ENCODE data around the gene FGF14. TPM values are rescaled to one million over a fixed set of nuclear protein-coding genes. Genes with fewer than 3 reads are reported as not detected.

FGF14 gene
- total RNA-seq, 2 experiments from 2014 or later: not detected

DNA sequence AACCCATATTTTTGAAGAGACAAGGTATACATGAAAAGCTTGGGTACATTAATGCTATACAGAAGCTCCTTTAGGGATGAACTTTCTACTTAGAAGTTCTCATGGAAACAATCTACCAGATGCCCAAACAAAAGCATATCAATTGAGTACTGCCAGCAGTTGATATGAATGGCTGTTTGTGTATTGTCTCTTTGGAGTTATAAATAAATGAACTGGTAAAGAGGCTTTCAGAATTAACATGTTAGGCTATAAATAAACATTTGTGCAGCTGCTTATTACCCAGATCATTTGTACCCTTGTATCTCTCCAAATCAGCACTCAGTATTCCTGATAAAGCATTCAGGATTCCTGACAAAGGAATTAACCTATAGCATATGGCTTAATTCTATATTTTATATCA is 418.9 kb downstream of the FGF14 start:
- Histone ChIP-seq H3K36me3 (ENCODE audit: insufficient read depth, low read length) (no peaks in the 10 kb centered on the region), H2AFZ (ENCODE audit: low read length) (no peak overlapping the region), H3K79me2 (ENCODE audit: insufficient read depth, low read depth, low read length) (no peaks in the 10 kb centered on the region), H3K4me3 (ENCODE audit: low read depth, low read length, poor library complexity, severe bottlenecking) (no peak overlapping the region), H3K4me2 (ENCODE audit: low read length) (no peak overlapping the region), H3K9me3 (ENCODE audit: low read length) (no peaks in the 10 kb centered on the region), H3K9me2 (ENCODE audit: insufficient read depth, low read length) (no peaks in the 10 kb centered on the region), H4K20me1 (ENCODE audit: insufficient read depth, low read length) (no peaks in the 10 kb centered on the region), H3K4me1 (ENCODE audit: insufficient read depth, low read length, poor library complexity, severe bottlenecking) (no peaks in the 10 kb centered on the region), H3K27ac (ENCODE audit: low read depth, low read length, poor library complexity, severe bottlenecking) (no peak overlapping the region)
- ChIA-PET CTCF (ENCODE audit: unreplicated experiment) (no interaction called here), POLR2A (no interaction called here)
- no TSS peak for BruUV-seq (replicated peaks)
- no peak for DNase-seq (ENCODE audit: low spot score)
- intact Hi-C loops (cut with micrococcal nuclease; ENCODE audit: unreplicated experiment): no loop called here
- TF ChIP-seq, protein P1, sequence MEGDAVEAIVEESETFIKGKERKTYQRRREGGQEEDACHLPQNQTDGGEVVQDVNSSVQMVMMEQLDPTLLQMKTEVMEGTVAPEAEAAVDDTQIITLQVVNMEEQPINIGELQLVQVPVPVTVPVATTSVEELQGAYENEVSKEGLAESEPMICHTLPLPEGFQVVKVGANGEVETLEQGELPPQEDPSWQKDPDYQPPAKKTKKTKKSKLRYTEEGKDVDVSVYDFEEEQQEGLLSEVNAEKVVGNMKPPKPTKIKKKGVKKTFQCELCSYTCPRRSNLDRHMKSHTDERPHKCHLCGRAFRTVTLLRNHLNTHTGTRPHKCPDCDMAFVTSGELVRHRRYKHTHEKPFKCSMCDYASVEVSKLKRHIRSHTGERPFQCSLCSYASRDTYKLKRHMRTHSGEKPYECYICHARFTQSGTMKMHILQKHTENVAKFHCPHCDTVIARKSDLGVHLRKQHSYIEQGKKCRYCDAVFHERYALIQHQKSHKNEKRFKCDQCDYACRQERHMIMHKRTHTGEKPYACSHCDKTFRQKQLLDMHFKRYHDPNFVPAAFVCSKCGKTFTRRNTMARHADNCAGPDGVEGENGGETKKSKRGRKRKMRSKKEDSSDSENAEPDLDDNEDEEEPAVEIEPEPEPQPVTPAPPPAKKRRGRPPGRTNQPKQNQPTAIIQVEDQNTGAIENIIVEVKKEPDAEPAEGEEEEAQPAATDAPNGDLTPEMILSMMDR (conservative IDR thresholded peaks at IDR 0.05; ENCODE audit: low read length): no peak
- TF ChIP-seq EZH2phosphoT487 (IDR thresholded peaks at IDR 0.05; ENCODE audit: borderline replicate concordance, low read depth, low read length): no peak

DNA sequence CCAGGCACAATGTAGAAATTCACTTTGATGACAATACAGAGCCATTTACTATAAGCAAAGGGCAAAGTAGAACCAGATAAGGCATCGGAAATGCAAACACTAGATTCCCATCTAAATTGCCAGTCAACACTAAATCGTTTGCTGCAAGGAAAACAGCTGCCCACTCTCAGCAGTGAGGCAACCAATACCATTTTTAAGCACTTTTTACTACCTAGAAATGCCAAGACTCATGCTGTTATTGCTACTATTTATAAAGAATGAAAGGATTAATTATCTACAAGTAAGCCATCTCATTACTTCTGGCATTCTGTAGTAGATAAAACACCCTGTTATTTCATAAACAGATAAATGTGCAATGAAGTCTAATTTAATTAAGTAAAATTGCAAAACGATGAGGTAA is 422.0 kb downstream of the FGF14 start:
- no peak for DNase-seq (ENCODE audit: low spot score)
- Histone ChIP-seq H3K4me1 (ENCODE audit: insufficient read depth, low read length, poor library complexity, severe bottlenecking) (no peaks in the 10 kb centered on the region), H3K4me3 (ENCODE audit: low read depth, low read length, poor library complexity, severe bottlenecking) (no peak overlapping the region), H2AFZ (ENCODE audit: low read length) (no peak overlapping the region), H3K36me3 (ENCODE audit: insufficient read depth, low read length) (no peaks in the 10 kb centered on the region), H3K79me2 (ENCODE audit: insufficient read depth, low read depth, low read length) (no peaks in the 10 kb centered on the region), H4K20me1 (ENCODE audit: insufficient read depth, low read length) (no peaks in the 10 kb centered on the region), H3K4me2 (ENCODE audit: low read length) (no peak overlapping the region), H3K9me2 (ENCODE audit: insufficient read depth, low read length) (no peaks in the 10 kb centered on the region), H3K27ac (ENCODE audit: low read depth, low read length, poor library complexity, severe bottlenecking) (no peak overlapping the region), H3K9me3 (ENCODE audit: low read length) (no peaks in the 10 kb centered on the region)
- BruUV-seq (replicated peaks): no TSS peak
- CTCF ChIA-PET (ENCODE audit: unreplicated experiment): no interaction called here
- TF ChIP-seq EZH2phosphoT487 (IDR thresholded peaks at IDR 0.05; ENCODE audit: borderline replicate concordance, low read depth, low read length): no peak
- TF ChIP-seq, protein P1 (conservative IDR thresholded peaks at IDR 0.05; ENCODE audit: low read length): no peak
- POLR2A ChIA-PET: no interaction called here
- intact Hi-C loops (cut with micrococcal nuclease; ENCODE audit: unreplicated experiment): no loop called here

DNA sequence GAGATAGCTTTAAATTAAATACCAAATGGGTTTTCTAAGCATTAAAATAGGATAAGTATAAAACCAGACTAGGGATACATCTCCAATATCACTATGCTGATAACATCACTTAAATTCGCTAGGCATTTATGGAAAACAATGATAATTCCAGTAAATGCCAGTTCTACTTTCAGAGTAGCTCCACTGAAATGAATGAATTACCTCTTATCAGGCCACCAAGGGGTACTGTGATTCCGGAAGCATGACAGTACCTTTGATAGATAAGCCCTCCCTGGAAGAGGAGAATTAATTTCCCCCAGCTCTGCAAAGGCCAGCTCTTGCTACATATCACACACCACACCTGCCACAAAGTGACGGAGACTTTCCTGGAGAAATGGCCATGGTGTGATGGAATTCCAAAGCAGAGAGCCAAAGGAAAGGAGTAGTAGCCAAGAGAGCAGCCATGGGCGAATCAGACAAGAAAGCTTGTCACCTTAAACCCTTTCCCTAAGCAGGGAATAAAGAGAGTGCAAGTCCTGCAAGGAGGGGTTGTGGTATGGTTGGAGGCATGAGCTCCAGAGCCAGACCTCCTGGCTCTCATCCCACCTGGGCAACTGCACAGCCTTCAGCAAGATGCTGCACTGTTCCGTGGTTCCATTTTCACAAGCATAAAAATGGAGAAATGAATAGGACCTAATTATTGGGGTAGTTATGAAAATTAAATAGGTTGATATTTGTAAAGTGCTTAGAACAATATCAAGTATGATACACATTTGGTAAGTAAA is 423.1 kb downstream of the FGF14 start:
- no peak for DNase-seq (ENCODE audit: low spot score)
- no TSS peak for BruUV-seq (replicated peaks)
- Histone ChIP-seq H3K4me1 (ENCODE audit: insufficient read depth, low read length, poor library complexity, severe bottlenecking) (no peaks in the 10 kb centered on the region), H4K20me1 (ENCODE audit: insufficient read depth, low read length) (no peaks in the 10 kb centered on the region), H3K4me2 (ENCODE audit: low read length) (no peak overlapping the region), H3K79me2 (ENCODE audit: insufficient read depth, low read depth, low read length) (no peaks in the 10 kb centered on the region), H3K9me2 (ENCODE audit: insufficient read depth, low read length) (no peaks in the 10 kb centered on the region), H2AFZ (ENCODE audit: low read length) (no peak overlapping the region), H3K27ac (ENCODE audit: low read depth, low read length, poor library complexity, severe bottlenecking) (no peak overlapping the region), H3K36me3 (ENCODE audit: insufficient read depth, low read length) (no peaks in the 10 kb centered on the region), H3K4me3 (ENCODE audit: low read depth, low read length, poor library complexity, severe bottlenecking) (no peak overlapping the region), H3K9me3 (ENCODE audit: low read length) (no peaks in the 10 kb centered on the region)
- ChIA-PET CTCF (ENCODE audit: unreplicated experiment) (no interaction called here), POLR2A (interaction anchor here (0.6 kb wide), 1 partner anchor 18 kb away, joined by 3 read pairs; no protein-coding TSS in a partner anchor)
- TF ChIP-seq EZH2phosphoT487 (IDR thresholded peaks at IDR 0.05; ENCODE audit: borderline replicate concordance, low read depth, low read length): no peak
- TF ChIP-seq, protein P1 (conservative IDR thresholded peaks at IDR 0.05; ENCODE audit: low read length): no peak
- intact Hi-C loops (cut with micrococcal nuclease; ENCODE audit: unreplicated experiment): no loop called here
